Measurements from ENCODE around the gene SIAH1.
"Not testable (repeated sequence)": the region's sequence is repeated elsewhere in the genome, so short reads cannot be mapped to it uniquely, and the experiment has no call there.

SIAH1 gene

DNA sequence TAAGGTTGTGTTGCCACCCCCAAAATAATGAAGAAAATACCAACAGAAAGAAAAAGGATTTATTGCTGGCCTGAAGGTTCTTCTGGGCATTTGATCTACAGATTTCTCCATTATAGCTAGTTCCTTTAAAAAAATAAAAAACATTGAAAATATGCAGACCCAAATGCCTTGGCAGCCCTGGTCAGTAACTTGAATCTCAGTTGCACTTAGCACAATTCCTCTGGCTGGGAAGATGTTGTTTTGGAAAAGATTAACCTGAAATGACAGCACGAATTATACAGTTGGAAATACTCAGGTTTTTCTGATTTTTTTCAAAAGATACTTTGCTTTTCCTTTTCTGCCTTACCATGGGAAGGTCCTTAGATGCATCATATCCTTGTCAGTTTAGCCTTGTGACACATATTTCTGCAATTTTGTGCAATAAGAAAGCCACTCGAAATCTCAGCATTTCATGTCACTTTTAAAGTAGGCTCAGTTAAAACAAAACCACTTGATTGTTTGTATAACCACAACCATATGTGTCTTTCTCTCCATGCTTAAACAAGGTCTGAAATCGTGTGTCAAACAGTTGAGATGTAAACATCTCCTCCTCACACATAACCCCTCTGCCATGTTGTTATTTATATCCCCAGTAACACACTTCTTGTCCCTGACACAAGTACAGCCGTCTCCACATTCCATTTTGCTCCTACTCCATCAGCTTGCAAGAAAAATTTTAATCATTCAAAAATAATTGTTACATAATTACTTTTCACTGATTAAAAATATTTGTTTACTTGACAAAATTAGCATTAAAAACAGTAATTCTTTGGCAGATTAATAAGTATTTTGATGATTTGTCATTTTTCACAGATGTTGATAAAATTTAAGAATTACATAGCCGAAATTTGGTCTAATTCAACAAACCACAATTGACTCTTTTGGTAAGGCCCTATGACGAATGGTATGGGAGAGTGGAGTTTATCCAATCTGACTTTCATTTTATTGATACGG, 61.1 kb downstream of the SIAH1 start:
- no peak for TF ChIP-seq ZFX (IDR thresholded peaks at IDR 0.05; ENCODE audit: borderline replicate concordance)
- TF ChIP-seq, protein P1, sequence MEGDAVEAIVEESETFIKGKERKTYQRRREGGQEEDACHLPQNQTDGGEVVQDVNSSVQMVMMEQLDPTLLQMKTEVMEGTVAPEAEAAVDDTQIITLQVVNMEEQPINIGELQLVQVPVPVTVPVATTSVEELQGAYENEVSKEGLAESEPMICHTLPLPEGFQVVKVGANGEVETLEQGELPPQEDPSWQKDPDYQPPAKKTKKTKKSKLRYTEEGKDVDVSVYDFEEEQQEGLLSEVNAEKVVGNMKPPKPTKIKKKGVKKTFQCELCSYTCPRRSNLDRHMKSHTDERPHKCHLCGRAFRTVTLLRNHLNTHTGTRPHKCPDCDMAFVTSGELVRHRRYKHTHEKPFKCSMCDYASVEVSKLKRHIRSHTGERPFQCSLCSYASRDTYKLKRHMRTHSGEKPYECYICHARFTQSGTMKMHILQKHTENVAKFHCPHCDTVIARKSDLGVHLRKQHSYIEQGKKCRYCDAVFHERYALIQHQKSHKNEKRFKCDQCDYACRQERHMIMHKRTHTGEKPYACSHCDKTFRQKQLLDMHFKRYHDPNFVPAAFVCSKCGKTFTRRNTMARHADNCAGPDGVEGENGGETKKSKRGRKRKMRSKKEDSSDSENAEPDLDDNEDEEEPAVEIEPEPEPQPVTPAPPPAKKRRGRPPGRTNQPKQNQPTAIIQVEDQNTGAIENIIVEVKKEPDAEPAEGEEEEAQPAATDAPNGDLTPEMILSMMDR (IDR thresholded peaks at IDR 0.05), result no peak
- H3K27ac ChIP-seq, result no peak overlapping the region

GRCh38 chr16:48321317-48322036, 63.7 kb downstream of the SIAH1 start:
- H3K27ac ChIP-seq, result no peak overlapping the region

GRCh38 chr16:48318630-48319029, 66.6 kb downstream of the SIAH1 start:
- H3K27ac ChIP-seq, result no peak overlapping the region
- TF ChIP-seq, protein P1 (IDR thresholded peaks at IDR 0.05), result no peak
- no peak for TF ChIP-seq ZFX (IDR thresholded peaks at IDR 0.05; ENCODE audit: borderline replicate concordance)

More at GRCh38 chr16:48321317-48322036, 63.7 kb downstream of the SIAH1 start:
- TF ChIP-seq, protein P1 (IDR thresholded peaks at IDR 0.05), result no peak
- no peak for TF ChIP-seq ZFX (IDR thresholded peaks at IDR 0.05; ENCODE audit: borderline replicate concordance)

GRCh38 chr16:48317614-48318315, 67.4 kb downstream of the SIAH1 start:
- H3K27ac ChIP-seq, result no peak overlapping the region
- TF ChIP-seq, protein P1 (IDR thresholded peaks at IDR 0.05), result no peak
- no peak for TF ChIP-seq ZFX (IDR thresholded peaks at IDR 0.05; ENCODE audit: borderline replicate concordance)

GRCh38 chr16:48317026-48317425, 68.2 kb downstream of the SIAH1 start:
- TF ChIP-seq, protein P1 (IDR thresholded peaks at IDR 0.05), result no peak
- no peak for TF ChIP-seq ZFX (IDR thresholded peaks at IDR 0.05; ENCODE audit: borderline replicate concordance)
- H3K27ac ChIP-seq, result no peak overlapping the region

DNA sequence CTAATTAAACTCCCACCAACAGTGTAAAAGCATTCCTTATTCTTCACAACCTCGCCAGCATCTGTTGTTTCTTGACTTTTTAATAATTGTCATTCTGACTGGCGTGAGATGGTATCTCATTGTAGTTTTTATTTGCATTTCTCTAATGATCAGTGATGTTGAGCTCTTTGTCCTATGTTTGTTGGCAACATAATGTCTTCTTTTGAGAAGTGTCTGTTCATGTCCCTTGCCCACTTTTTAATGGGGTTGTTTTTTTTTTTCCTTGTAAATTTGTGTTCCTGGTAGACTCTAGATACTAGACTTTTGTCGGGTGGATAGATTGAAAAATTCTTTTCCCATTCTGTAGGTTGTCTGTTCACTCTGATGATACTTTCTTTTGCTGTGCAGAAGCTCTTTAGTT, 71.3 kb downstream of the SIAH1 start:
- not testable (repeated sequence) for H3K27ac ChIP-seq

- H3K27ac ChIP-seq, result no peak overlapping the region
- TF ChIP-seq, protein P1 (IDR thresholded peaks at IDR 0.05), result no peak
- TF ChIP-seq ZFX (IDR thresholded peaks at IDR 0.05; ENCODE audit: borderline replicate concordance), result no peak
Measured at GRCh38 chr16:48310908-48311641, 74.1 kb downstream of the SIAH1 start.
